IPS-11a (cell line): Measurements from ENCODE around the gene CPSF4.

Experiments
- H3K4me3 ChIP-seq: one replicate; pipeline ENCODE4 v1.5.1; 2013; ENCODE audit warnings: low read depth, low read length, control low read depth

The CPSF4 gene

GRCh38 chr7:99446096-99446495 lies 7.4 kb downstream of the CPSF4 start:
- no peak overlapping the region for H3K4me3 ChIP-seq

- H3K4me3 ChIP-seq = no peak overlapping the region
Observed at GRCh38 chr7:99447943-99448342, 9.2 kb downstream of the CPSF4 start.

- no peak overlapping the region for H3K4me3 ChIP-seq
Observed at GRCh38 chr7:99448855-99449254, 10.1 kb downstream of the CPSF4 start.

GRCh38 chr7:99449326-99449725 lies 10.6 kb downstream of the CPSF4 start:
- no peak overlapping the region for H3K4me3 ChIP-seq

GRCh38 chr7:99451936-99452335 lies 13.2 kb downstream of the CPSF4 start:
- H3K4me3 ChIP-seq = no peak overlapping the region

- no peak overlapping the region for H3K4me3 ChIP-seq
Observed at GRCh38 chr7:99452541-99452940, 13.8 kb downstream of the CPSF4 start.

GRCh38 chr7:99453105-99453504 lies 14.4 kb downstream of the CPSF4 start:
- no peak overlapping the region for H3K4me3 ChIP-seq

GRCh38 chr7:99455874-99456273 lies 17.1 kb downstream of the CPSF4 start:
- no peak overlapping the region for H3K4me3 ChIP-seq

GRCh38 chr7:99456288-99456687 lies 17.5 kb downstream of the CPSF4 start:
- no peak overlapping the region for H3K4me3 ChIP-seq

- no peak overlapping the region for H3K4me3 ChIP-seq
Observed at GRCh38 chr7:99457050-99457649, 18.4 kb downstream of the CPSF4 start.

GRCh38 chr7:99457650-99458493 lies 19.1 kb downstream of the CPSF4 start:
- no peak overlapping the region for H3K4me3 ChIP-seq

GRCh38 chr7:99459087-99459486 lies 20.3 kb downstream of the CPSF4 start:
- H3K4me3 ChIP-seq = no peak overlapping the region

- H3K4me3 ChIP-seq = no peak overlapping the region
Observed at GRCh38 chr7:99460651-99461050, 21.9 kb downstream of the CPSF4 start.

- H3K4me3 ChIP-seq = no peak overlapping the region
Observed at GRCh38 chr7:99461221-99461620, 22.5 kb downstream of the CPSF4 start.

- H3K4me3 ChIP-seq = peak overlapping the region; percentile 87
Observed at GRCh38 chr7:99465421-99465768, 26.7 kb downstream of the CPSF4 start.

GRCh38 chr7:99468336-99468918 lies 29.7 kb downstream of the CPSF4 start:
- no peak overlapping the region for H3K4me3 ChIP-seq

GRCh38 chr7:99469381-99470065 lies 30.8 kb downstream of the CPSF4 start:
- no peak overlapping the region for H3K4me3 ChIP-seq

- peak within 1 kb of the TSS; percentile 81 for H3K4me3 ChIP-seq
Observed at GRCh38 chr7:99472561-99473314, 34.0 kb downstream of the CPSF4 start, which contains the start of gene ZNF789. TSS of gene ZNF789 (plus strand) at chr7:99472890. CDS start at chr7:99476457, 3,567 bp downstream.

- peak overlapping the region; percentile 81 for H3K4me3 ChIP-seq
Observed at GRCh38 chr7:99473315-99473596, 34.5 kb downstream of the CPSF4 start.

- no peak overlapping the region for H3K4me3 ChIP-seq
Observed at GRCh38 chr7:99476107-99476506, 37.4 kb downstream of the CPSF4 start.
